Midbrain (tissue), 1 donor: ENCODE results near the gene ALG8.

ENCODE experiments used
- DNase-seq: peaks from one replicate; lab custom pipeline; 2025; lab: John Stamatoyannopoulos, UW

ALG8 gene

DNA sequence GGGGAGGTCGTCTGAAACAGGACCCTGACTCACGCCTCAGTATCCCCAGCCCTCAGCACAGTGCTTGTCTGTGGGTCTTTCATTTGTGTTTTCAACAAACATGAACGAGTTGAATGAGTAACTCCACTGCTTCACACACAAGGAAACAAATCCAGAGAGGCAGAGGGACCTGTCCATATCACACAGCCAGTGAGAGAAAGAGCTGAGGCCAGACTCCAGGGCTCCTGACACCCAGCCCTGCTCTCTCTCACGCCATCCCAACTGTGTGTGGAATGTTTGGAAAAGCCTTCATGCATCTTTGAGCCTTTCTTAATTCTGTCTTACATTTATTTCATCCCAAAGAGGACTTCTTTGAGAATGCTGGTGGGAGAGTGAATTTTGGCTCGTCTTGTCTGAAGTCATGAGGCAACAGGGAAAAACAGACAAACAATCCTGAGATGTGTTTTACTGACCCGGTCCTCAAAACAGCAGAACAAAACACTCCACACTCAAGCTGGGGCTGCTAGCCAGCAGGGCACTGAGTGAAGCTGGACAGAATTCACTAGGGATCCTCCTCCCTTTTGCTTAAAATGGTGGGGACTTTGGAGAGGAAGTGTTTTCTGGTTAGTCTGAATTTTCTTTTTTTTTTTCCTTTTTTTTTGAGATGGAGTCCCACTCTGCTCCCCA lies 19.7 kb upstream of the ALG8 start:
- peak; percentile 24 for DNase-seq

DNA sequence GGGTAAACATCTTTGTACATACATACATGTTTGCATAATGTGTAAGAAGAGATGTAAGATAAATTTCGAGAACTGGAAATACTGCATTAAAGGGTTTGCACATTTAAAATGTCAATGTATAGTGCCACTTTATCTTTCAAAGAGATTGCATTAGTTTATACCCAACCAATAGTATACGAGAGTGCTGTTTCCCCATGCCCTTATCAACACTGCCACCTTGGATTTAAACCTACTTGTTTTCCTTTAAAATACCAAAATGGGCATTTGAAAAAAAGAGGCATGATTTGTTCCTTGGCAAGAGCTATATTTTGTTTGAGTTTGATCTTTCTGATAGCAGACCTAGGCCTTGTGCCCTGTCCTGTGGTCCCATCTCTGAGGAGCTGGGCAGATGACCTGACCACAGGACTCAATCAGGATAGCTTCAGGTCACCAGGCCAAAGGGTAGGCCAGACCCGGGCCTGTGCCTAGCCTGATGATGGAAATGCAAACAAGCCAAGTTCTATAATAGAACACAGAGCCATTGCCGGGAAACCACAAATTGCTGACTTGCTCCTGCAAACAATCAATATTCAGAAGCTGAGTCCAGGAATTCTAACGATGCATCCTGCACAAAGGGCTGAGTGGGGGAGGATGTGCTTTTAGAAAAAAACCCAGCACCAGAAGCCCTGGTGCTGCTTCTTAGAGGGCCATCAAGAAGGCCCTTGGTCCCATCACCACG lies 16.9 kb upstream of the ALG8 start:
- DNase-seq = no peak

GRCh38 chr11:78151804-78152203 lies 12.4 kb upstream of the ALG8 start:
- DNase-seq = no peak

- DNase-seq = no peak
Observed at GRCh38 chr11:78150754-78151153, 11.3 kb upstream of the ALG8 start.

DNA sequence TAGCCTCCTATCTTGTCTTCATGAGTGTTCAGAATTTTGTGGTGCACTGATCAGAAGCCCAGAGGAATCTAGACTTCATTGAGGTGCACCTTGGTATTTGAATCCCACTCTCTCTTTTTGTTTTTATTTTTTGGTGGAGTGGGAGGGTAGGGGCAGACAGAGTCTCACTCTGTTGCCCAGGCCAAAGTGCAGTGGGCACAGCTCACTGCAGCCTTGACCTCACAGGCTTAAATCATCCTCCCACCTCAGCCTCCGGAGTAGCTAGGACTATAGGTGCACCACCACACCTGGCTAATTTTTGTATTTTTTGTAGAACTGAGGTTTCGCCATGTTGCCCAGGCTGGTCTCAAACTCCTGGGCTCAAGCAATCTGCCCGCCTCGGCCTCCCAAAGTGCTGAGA lies 10.9 kb upstream of the ALG8 start:
- DNase-seq = no peak

DNA sequence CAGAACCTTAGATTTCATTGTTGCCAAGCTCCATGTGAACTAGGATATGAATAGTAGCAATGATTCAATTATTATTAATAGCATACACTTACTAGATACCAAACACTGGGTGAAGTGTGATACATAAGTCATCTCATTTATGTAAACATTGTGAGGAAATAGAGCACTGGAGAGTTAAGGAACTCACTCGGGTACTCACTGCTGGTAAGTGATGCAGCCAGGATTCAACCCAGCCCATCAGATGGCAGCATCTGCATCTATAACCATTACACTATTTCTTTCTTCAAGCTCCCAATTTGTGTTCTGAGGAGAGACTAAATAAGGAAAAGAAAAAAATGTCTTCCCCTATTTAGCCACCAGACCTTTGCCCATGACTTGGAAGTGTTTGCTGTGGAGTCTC lies 10.2 kb upstream of the ALG8 start:
- peak; percentile 47 for DNase-seq

DNA sequence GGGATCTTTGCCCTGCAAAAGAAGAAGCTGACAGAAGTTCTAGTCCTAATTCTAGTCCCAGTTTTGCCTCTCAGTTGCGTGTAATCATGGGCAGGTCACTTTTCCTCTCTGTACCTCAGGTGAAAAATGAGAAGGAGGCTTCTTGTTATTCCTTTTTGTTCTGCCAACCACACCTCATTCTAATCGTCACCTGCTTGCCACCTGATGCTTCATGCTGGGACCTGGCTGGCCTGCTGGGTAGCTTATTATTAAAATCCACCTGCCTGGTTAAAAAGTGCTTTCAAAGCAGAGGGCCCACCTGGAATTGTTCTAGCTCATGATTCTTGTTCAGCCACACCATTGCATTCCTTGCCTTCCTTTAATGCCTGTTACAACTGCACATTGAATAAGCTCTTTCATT lies 8.4 kb upstream of the ALG8 start:
- DNase-seq = no peak

DNA sequence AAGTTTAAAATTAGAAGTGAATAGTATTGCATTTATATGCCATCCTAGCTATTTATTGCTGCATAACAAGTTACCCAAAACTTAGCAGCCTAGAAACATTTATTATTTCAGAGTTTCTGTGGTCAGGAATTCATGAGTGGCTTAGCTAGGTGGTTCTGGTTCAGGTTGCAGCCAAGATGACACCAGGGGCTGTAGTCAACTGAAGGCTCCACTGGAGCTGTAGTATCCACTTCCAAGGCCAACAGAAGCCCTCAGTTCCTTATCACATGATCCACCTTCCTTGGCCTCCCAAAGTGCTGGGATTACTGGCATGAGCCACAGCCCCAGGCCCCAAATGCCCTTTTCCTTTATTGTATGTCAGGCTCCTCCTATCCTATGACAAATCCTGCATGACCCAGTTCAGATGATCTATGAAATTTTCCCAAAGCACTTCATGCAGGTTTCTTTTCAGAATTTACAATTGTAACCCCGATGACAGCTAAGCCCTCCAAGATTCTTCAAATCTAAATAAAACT lies 6.1 kb upstream of the ALG8 start:
- DNase-seq = no peak

GRCh38 chr11:78140392-78141077 lies 1.1 kb upstream of the ALG8 start:
- no peak for DNase-seq

- DNase-seq = no peak
Observed at GRCh38 chr11:78138694-78139421, 568 bp downstream of the ALG8 start.

DNA sequence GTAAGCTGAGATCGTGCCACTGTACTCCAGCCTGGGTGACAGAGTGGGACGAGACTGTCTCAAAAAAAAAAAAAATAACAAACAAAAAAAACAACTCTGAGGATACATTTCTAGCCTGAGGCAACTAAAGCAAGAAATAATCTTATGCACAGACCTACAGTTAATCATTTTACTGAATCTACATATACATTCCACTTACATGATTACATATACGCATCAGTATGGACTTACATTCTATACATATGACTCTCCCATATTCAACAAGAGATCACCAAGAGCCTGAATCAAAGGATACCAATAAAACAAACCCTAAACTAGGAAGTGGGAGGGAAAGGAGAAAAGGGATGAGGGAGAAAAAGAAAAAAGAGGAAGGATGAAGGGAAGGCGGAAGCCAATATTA lies 1.1 kb downstream of the ALG8 start:
- DNase-seq = no peak

GRCh38 chr11:78132475-78132874 lies 7.0 kb downstream of the ALG8 start:
- DNase-seq = no peak

- no peak for DNase-seq
Observed at GRCh38 chr11:78131956-78132355, 7.5 kb downstream of the ALG8 start.

DNA sequence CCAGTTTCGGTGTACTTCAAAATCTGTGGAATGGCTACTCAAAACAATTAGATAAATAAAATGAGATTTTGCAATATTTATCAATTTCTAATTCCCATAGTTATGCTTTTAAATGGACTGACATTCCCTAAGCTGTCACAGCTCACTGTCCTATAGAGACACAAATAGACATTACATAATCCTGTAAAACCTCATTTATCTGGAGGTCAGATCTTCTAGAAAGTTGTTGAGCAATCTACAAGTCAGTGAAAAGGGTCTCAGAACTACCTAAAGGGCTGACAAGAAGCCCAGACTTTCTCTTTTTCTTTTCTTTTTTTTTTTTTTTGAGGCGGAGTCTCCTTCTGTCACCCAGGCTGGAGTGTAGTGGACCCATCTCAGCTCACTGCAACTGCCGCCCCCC lies 12.0 kb downstream of the ALG8 start:
- no peak for DNase-seq

- DNase-seq = no peak
Observed at GRCh38 chr11:78112582-78113275, 26.7 kb downstream of the ALG8 start.

- DNase-seq = no peak
Observed at GRCh38 chr11:78111298-78111697, 28.1 kb downstream of the ALG8 start.

DNA sequence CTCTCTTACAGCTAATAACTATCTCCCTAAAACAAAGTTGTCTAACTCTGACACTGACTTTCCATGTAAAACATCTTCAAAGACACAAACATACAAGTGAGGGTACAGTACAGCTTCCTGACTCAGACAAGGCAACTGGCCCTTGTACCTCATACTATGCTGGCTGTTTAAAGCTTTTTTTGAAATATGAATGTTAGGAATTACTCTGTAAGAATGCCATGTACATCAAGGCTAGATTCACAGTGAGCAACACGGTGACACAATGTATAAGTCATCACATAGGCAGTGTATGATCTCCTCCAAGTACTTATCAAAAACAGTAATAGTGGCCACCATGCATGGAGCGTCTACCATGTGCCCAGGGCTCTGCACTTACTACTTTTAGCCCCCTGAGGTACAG lies 28.6 kb downstream of the ALG8 start:
- DNase-seq = no peak

GRCh38 chr11:78110351-78110750 lies 29.1 kb downstream of the ALG8 start:
- DNase-seq = no peak

DNA sequence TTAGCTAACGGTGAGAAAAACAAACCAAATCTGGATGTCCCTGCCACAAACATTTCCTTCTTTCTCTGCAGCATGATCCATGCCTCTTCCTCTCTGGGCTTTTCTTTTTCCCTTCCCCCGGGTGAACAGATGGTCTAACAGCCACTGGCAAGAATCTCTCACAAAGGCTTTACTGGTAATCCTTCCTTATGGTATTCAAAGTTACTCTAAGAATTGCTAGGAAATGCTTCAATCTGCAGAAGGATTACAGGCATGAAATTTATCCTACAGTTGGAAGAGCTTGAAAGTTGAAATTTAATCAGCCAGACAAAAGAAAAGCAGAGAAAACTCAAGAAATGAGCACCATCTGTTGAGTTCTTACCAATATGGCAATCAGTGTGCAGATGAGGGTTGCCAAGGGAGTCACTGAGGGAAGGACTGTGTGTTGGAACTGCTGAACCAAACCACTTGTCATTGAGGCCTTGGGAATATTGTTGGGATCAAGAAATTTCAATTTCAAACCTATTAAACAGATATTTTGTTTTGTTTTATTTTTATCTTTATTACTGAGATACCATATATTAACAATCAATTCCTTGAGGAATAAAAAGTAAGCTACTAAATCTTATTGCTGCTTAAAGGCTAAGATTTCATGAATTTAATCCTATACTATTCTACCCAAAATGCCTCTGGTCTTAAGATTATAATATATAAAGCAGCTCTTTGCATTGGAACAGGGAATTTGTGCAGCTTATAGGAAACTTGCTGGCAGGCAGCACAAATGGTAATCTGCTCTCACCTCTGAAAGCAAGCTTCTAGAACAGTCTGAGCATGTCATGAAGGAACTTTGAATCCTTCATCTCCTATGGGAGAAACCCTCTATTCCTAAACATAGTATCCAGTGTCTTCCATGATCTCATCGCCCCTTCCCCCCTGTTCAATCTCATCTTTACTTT lies 30.1 kb downstream of the ALG8 start:
- DNase-seq = no peak

DNA sequence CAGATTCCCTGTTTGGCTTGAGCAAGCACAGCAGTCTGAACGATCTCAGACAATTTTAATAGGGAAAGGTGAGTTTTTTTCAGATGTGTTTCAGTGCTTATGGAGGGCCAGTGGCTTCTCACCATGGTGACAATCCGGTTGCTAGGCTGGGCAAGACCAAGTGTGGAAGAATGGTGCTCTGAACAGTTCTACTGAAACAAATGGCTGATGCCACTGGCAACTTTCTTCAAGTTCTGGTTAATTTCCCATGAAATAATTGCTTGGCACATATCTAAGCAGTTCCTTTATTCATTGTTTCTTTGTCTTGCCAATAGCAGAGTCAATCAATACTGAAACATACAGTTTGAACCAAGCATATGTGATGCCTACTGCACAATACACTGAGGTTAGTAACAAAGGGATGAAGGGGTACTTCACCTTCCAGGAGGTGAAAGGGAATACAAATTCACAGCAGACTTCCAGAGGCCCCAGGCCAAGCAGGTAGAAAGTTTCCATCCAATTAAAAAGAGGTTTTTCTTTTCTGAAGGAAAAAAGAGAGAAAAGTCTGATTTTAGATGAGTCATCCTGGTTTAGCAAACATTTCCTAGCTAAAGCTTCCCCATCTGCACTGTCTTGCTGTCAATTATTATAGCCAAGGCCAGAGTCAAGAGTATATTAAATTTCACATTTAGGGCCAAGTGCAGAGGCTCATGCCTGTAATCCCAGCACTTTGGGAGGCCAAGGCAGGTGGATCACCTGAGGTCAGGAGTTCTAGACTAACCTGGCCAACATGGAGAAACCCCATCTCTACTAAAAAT lies 38.6 kb downstream of the ALG8 start:
- DNase-seq = peak; percentile 3
